ENCODE results near the gene PDS5B.

Gene PDS5B

GRCh38 chr13:32669030-32669646, 82.9 kb downstream of the PDS5B start:
- DNase-seq (ENCODE audit: low spot score), result peak; percentile 13

DNA sequence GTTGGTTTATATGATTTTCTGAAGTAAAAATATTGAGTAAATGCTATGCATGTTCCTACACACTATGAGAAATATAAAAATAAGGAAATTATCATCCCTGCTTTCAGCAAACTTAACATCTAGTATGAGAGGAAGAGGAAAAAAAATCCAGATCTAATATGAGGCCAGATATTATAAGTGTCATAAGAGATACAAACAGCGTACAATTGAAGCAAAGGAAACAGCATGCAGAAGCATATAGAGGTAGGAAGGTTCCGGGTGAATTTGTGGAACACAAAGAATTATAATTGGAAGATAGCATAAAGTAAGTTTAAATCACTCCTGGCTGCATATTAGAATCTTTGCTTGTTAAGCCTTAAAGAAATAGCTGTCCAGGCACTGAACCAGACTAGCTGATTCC, 88.3 kb downstream of the PDS5B start:
- TF ChIP-seq CTCF (IDR thresholded peaks at IDR 0.05; ENCODE audit: borderline replicate concordance, control extremely low read depth, extremely low read depth, insufficient read depth, missing control alignments), result no peak
- in situ Hi-C loops (cut with MboI; ENCODE audit: low sequenced_read_pairs, unreplicated experiment), result no loop called here
- no peak for DNase-seq (ENCODE audit: low spot score)

More at GRCh38 chr13:32669030-32669646, 82.9 kb downstream of the PDS5B start:
- in situ Hi-C loops (cut with MboI; ENCODE audit: low sequenced_read_pairs, unreplicated experiment), result no loop called here
- peak; percentile 24 for TF ChIP-seq CTCF (IDR thresholded peaks at IDR 0.05; ENCODE audit: borderline replicate concordance, control extremely low read depth, extremely low read depth, insufficient read depth, missing control alignments)

DNA sequence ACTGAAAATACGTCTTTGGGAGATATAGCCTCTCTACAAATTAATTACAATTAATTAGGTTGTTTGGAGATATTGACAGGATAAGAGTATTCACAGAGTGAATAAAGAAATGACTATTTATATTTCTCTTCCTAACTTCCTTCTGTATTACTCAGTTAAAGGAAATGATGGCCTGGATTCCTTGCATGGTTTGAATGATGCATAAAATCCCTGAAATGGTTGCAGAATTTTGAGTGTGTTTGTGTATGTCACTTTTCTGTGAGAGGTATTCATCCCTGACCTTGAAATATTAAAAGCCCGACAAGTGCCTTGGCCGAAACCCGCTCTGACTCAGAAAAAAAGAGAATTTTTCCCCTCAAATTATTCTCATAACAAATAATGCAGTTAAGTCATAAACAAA, 90.0 kb downstream of the PDS5B start:
- no peak for TF ChIP-seq CTCF (IDR thresholded peaks at IDR 0.05; ENCODE audit: borderline replicate concordance, control extremely low read depth, extremely low read depth, insufficient read depth, missing control alignments)
- in situ Hi-C loops (cut with MboI; ENCODE audit: low sequenced_read_pairs, unreplicated experiment), result no loop called here
- DNase-seq (ENCODE audit: low spot score), result no peak

GRCh38 chr13:32682130-32682529, 95.9 kb downstream of the PDS5B start:
- DNase-seq (ENCODE audit: low spot score), result no peak
- TF ChIP-seq CTCF (IDR thresholded peaks at IDR 0.05; ENCODE audit: borderline replicate concordance, control extremely low read depth, extremely low read depth, insufficient read depth, missing control alignments), result no peak
- in situ Hi-C loops (cut with MboI; ENCODE audit: low sequenced_read_pairs, unreplicated experiment), result no loop called here

- in situ Hi-C loops (cut with MboI; ENCODE audit: low sequenced_read_pairs, unreplicated experiment), result no loop called here
- TF ChIP-seq CTCF (IDR thresholded peaks at IDR 0.05; ENCODE audit: borderline replicate concordance, control extremely low read depth, extremely low read depth, insufficient read depth, missing control alignments), result no peak
- no peak for DNase-seq (ENCODE audit: low spot score)
Measured at GRCh38 chr13:32682740-32683139, 96.5 kb downstream of the PDS5B start.

DNA sequence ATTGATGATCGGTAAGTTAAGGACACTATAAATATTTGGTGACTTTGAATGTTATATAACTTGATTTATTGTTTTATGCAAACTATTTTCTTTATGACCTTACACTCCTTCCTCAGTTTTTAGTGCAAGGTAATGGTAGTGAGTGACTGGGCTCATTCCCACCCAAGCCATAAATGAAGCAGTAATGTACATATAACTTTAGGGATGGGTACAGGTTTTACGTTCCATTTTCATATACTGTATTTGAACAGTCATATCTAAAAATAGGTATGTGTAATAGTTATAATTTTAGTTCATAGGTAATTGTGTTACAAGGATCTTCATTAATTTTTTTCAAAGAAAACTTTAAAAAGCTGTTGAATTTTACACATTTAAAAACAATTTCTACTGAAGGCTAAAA, 101.0 kb downstream of the PDS5B start:
- in situ Hi-C loops (cut with MboI; ENCODE audit: low sequenced_read_pairs, unreplicated experiment), result no loop called here
- DNase-seq (ENCODE audit: low spot score), result no peak
- TF ChIP-seq CTCF (IDR thresholded peaks at IDR 0.05; ENCODE audit: borderline replicate concordance, control extremely low read depth, extremely low read depth, insufficient read depth, missing control alignments), result no peak
